ENCODE data around the gene FAM171A1. TPM values are rescaled to one million over a fixed set of nuclear protein-coding genes. Genes with fewer than 3 reads are reported as not detected.

The FAM171A1 gene
- total RNA-seq, 1 donor from 2014 or later = not detected

DNA sequence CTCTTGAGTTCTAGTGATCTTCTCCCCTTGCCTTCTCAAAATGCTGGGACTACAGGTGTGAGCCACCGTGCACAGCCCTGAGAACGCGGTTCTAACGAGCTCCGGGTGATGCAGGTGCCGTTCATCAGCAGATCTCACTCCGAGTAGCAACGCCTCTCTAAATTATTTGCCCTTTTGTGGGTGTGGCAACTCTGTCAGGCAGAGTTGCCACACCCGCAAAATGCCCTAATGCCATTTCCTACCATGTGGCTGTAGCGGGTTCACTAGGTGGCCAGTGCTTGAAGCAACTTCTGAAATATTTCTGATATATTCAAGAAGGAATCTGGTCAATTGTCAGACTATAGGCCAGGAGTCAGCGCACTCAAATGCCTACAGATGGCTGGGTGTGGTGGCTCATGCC is 139.7 kb downstream of the FAM171A1 start:
- Mint-ChIP-seq H3K27me3 (peaks cover 10% of the 10 kb centered on the region), H3K4me1 (no peaks in the 10 kb centered on the region), H3K36me3 (ENCODE audit: low read depth) (no peaks in the 10 kb centered on the region), H3K27ac (no peak overlapping the region), H3K4me3 (no peak overlapping the region), H3K9me3 (no peaks in the 10 kb centered on the region)
- ChIA-PET POLR2A (no interaction called here), CTCF (no interaction called here)
- TF ChIP-seq, protein P1, sequence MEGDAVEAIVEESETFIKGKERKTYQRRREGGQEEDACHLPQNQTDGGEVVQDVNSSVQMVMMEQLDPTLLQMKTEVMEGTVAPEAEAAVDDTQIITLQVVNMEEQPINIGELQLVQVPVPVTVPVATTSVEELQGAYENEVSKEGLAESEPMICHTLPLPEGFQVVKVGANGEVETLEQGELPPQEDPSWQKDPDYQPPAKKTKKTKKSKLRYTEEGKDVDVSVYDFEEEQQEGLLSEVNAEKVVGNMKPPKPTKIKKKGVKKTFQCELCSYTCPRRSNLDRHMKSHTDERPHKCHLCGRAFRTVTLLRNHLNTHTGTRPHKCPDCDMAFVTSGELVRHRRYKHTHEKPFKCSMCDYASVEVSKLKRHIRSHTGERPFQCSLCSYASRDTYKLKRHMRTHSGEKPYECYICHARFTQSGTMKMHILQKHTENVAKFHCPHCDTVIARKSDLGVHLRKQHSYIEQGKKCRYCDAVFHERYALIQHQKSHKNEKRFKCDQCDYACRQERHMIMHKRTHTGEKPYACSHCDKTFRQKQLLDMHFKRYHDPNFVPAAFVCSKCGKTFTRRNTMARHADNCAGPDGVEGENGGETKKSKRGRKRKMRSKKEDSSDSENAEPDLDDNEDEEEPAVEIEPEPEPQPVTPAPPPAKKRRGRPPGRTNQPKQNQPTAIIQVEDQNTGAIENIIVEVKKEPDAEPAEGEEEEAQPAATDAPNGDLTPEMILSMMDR (IDR thresholded peaks at IDR 0.05) = no peak
- DNase-seq (no peak), ATAC-seq (ENCODE audit: low read depth) (no peak)
- intact Hi-C loops (cut with micrococcal nuclease) = no loop called here

DNA sequence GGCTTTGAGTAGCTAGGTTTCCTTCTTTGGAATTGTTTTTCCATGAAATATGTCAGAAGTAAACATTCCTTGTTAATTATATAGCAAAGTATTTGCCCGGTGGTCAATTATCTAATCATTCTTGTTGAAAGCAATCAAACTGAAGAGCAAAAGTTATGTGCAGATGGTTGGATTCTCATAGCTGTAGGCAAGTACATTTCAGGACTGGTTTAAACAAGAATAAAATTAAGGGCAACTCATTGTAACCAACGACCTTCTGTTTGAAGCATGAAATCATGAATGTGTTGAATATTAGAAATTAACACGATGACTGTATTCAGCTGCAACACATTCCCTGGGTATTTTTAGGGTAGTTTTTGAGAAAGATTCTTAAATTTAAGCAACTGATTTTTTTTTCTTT is 140.8 kb downstream of the FAM171A1 start:
- peaks cover 10% of the 10 kb centered on the region for H3K27me3 Mint-ChIP-seq
- peaks cover 2% of the 10 kb centered on the region for H3K9me3 Mint-ChIP-seq
- CTCF ChIA-PET = no interaction called here
- no peak overlapping the region for H3K4me3 Mint-ChIP-seq
- POLR2A ChIA-PET = no interaction called here
- TF ChIP-seq, protein P1 (IDR thresholded peaks at IDR 0.05) = no peak
- no peaks in the 10 kb centered on the region for H3K36me3 Mint-ChIP-seq (ENCODE audit: low read depth)
- intact Hi-C loops (cut with micrococcal nuclease) = no loop called here
- H3K4me1 Mint-ChIP-seq = no peaks in the 10 kb centered on the region
- no peak for DNase-seq
- no peak overlapping the region for H3K27ac Mint-ChIP-seq
- no peak for ATAC-seq (ENCODE audit: low read depth)

GRCh38 chr10:15229268-15229667 is 141.8 kb downstream of the FAM171A1 start:
- intact Hi-C loops (cut with micrococcal nuclease) = no loop called here
- peaks cover 10% of the 10 kb centered on the region for H3K9me3 Mint-ChIP-seq

GRCh38 chr10:15228426-15228825 is 142.7 kb downstream of the FAM171A1 start:
- Mint-ChIP-seq H3K27me3 (peaks cover 10% of the 10 kb centered on the region), H3K9me3 (peaks cover 15% of the 10 kb centered on the region), H3K4me3 (no peak overlapping the region), H3K4me1 (no peaks in the 10 kb centered on the region), H3K27ac (no peak overlapping the region), H3K36me3 (ENCODE audit: low read depth) (no peaks in the 10 kb centered on the region)
- no peak for DNase-seq
- CTCF ChIA-PET = no interaction called here
- intact Hi-C loops (cut with micrococcal nuclease) = no loop called here
- no peak for ATAC-seq (ENCODE audit: low read depth)
- POLR2A ChIA-PET = no interaction called here
- TF ChIP-seq, protein P1 (IDR thresholded peaks at IDR 0.05) = no peak

More at GRCh38 chr10:15229268-15229667, 141.8 kb downstream of the FAM171A1 start:
- TF ChIP-seq, protein P1 (IDR thresholded peaks at IDR 0.05) = no peak
- ChIA-PET POLR2A (no interaction called here), CTCF (no interaction called here)
- Mint-ChIP-seq H3K27ac (no peak overlapping the region), H3K27me3 (peaks cover 10% of the 10 kb centered on the region), H3K36me3 (ENCODE audit: low read depth) (no peaks in the 10 kb centered on the region), H3K4me1 (no peaks in the 10 kb centered on the region), H3K4me3 (no peak overlapping the region)
- no peak for DNase-seq
- no peak for ATAC-seq (ENCODE audit: low read depth)

DNA sequence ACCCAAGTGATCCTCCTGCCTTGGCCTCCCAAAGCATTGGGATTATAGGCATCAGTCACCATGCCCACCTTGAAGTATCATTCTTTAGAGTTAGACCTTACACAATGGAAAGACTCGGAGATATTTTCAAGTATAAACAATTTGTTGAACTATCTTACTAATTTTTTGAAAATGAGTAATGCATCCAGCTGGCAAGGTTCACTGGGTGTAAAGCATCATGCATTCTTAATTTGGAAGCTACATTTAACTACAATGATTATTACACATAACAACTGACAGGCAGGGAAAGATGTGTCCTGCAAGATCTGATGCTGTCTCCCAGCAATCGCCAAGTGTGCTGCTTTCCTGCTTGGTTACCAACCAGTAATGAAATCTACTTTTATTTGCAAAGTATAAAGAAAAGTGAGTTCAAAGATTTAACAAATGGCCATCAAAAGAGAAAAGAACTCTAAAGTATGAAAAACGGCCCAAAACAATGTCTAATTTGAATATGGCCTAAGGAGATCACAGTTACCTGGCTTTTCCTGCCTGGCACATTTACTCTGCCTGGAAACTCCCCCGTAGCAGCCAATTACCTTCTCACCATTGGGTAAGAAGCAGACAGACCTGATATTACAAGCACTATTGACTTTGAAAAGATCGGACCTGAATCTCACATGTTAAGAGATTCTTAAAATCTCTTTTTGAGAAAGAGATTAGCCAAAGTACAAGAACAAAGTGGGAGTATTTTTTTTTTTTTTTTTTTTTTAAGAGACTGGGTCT is 143.3 kb downstream of the FAM171A1 start:
- Mint-ChIP-seq H3K36me3 (ENCODE audit: low read depth) (no peaks in the 10 kb centered on the region), H3K27ac (no peak overlapping the region)
- CTCF ChIA-PET = no interaction called here

More for the DNA sequence above, 143.3 kb downstream of the FAM171A1 start:
- H3K4me1 Mint-ChIP-seq = no peaks in the 10 kb centered on the region
- TF ChIP-seq, protein P1 (IDR thresholded peaks at IDR 0.05) = no peak
- POLR2A ChIA-PET = no interaction called here
- ATAC-seq (ENCODE audit: low read depth) (no peak), DNase-seq (no peak)
- no peak overlapping the region for H3K4me3 Mint-ChIP-seq
- intact Hi-C loops (cut with micrococcal nuclease) = no loop called here
- peaks cover 15% of the 10 kb centered on the region for H3K9me3 Mint-ChIP-seq
- H3K27me3 Mint-ChIP-seq = peaks cover 10% of the 10 kb centered on the region

Data from activated B cell treated with CpG ODN at 0.5 μM for 24 hours (primary cell).